Adrenal gland (tissue), 12 donors: ENCODE results near the gene HIRA. TPM values are rescaled to one million over a fixed set of nuclear protein-coding genes. Genes with fewer than 3 reads are reported as not detected.
"Not testable (repeated sequence)": the region's sequence is repeated elsewhere in the genome, so short reads cannot be mapped to it uniquely, and the experiment has no call there.

Experiments
- DNase-seq, 7 donors: peaks; one replicate each; pipeline ENCODE4 v3.0.0-alpha.2; 2019 to 2020
- H3K27ac ChIP-seq, 5 donors: fragments of 200-600 bp; sonication (generic) in 4 of 5; 1 replicate in 3 of 5; 2 replicates in 2 of 5; pipeline versions ENCODE4 v1.5.1 to v1.8.0; 2016 to 2020; ENCODE audit warnings: mild to moderate bottlenecking in 1 of 5
- H3K27me3 ChIP-seq: fragments of 200-600 bp; 2 replicates; pipeline ENCODE4 v1.8.0; 2021
- H3K36me3 ChIP-seq, 2 donors: fragments of 200-600 bp; replicated peaks in 1 of 2; 1 replicate in 1 of 2; 2 replicates in 1 of 2; pipeline versions ENCODE4 v1.5.1 to v1.8.0; 2018 to 2022
- H3K4me1 ChIP-seq, 2 donors: fragments of 200-600 bp; replicated peaks in 1 of 2; 1 replicate in 1 of 2; 2 replicates in 1 of 2; pipeline versions ENCODE4 v1.5.1 to v1.8.0; 2018 to 2021
- H3K4me3 ChIP-seq, 4 donors: fragments of 200-600 bp; sonication (generic) in 3 of 4; one replicate each; pipeline ENCODE4 v1.5.1; 2016 to 2018
- H3K9me3 ChIP-seq, 3 donors: fragments of 200-600 bp; sonication (generic) in 1 of 3; replicated peaks in 1 of 3; 1 replicate in 2 of 3; 2 replicates in 1 of 3; pipeline versions ENCODE4 v1.5.1 to v1.8.0; 2016 to 2021
- POLR2A ChIP-seq, 2 donors: fragments of 450-650 bp; IDR thresholded peaks; one replicate each; pipeline ENCODE4 v1.6.1; 2017; ENCODE audit warnings: antibody characterized with exemption in 2 of 2, mild to moderate bottlenecking in 2 of 2, moderate library complexity in 1 of 2
- WGBS, 4 donors: extraction: QIAGEN DNeasy Blood & Tissue Kit in 2 of 4; methylation state at CpG; one replicate each; pipeline versions ENCODE4 v1.1.5 to v1.1.7; 2013 to 2017; 5-methylcytosine and 5-hydroxymethylcytosine counted together
- intact Hi-C, 2 donors: fragments of 100-400 bp; cut with DNase I; formaldehyde crosslinking; loops; one replicate each; pipeline versions ENCODE4 v1.14.1 to v1.15.0; 2022 to 2023
- polyA plus RNA-seq, 3 donors: library from polyadenylated mRNA; stranded (reverse); fragments of 200-250 nt in 2 of 3; fragments of 350-450 nt in 1 of 3; fragmentation: Illumina TruSeq in 1 of 3; extraction: RNeasy Lipid Tissue Mini Kit (QIAGEN cat#74804) in 1 of 3; gene quantifications; one replicate each; pipeline ENCODE4 v1.2.3, GENCODE V29; 2013 to 2014
- total RNA-seq, 9 donors: library from RNA; depleted of rRNA in 4 of 9; stranded (reverse); fragments of >200 nt in 4 of 9; fragments of 120-200 nt in 1 of 9; fragmentation: NEBNext Ultra II Directional in 1 of 9; extraction: Animal tissue kit (Norgen Biotek cat#: 25700) in 1 of 9; gene quantifications; one replicate each; pipeline versions ENCODE4 v1.1.0 to v1.2.4, GENCODE V29; 2013 to 2023
- TF ChIP-seq, protein P1 (sequence below), 6 experiments: fragments of 450-650 bp in 4 of 6; fragments of 200-600 bp in 2 of 6; sonication (generic) in 1 of 6; IDR thresholded peaks; 1 replicate in 5 of 6; 2 replicates in 1 of 6; pipeline versions ENCODE4 v1.5.1 to v1.8.0; 2016 to 2021; ENCODE audit warnings: antibody characterized with exemption in 6 of 6, mild to moderate bottlenecking in 2 of 6, moderate library complexity in 1 of 6
- donor health status: healthy with polysubstance abuse.
- donor health status: Bipolar disorder and iron deficiency.
- donor health status: DM: yes; HTN: yes; CAD: no.
- donor health status: DM: no; HTN: no; CAD: no.
- donor health status: DM: no; HTN: no; CAD: no.
- donor health status: DM: yes; HTN: yes; CAD: no.

Gene HIRA
- total and polyA plus RNA-seq, 12 donors: 8.4 to 47.8 (median 20.8) TPM

- no peak for DNase-seq
- H3K36me3 ChIP-seq: peaks cover 0 to 37% of the 10 kb centered on the region in 2 donors
- intact Hi-C loops: no loop called here
- peaks cover 0 to 9% (median 3%) of the 10 kb centered on the region in 3 donors for H3K9me3 ChIP-seq
- no peaks in the 10 kb centered on the region for H3K4me1 ChIP-seq
- no peak overlapping the region for H3K4me3 ChIP-seq
- TF ChIP-seq, protein P1, sequence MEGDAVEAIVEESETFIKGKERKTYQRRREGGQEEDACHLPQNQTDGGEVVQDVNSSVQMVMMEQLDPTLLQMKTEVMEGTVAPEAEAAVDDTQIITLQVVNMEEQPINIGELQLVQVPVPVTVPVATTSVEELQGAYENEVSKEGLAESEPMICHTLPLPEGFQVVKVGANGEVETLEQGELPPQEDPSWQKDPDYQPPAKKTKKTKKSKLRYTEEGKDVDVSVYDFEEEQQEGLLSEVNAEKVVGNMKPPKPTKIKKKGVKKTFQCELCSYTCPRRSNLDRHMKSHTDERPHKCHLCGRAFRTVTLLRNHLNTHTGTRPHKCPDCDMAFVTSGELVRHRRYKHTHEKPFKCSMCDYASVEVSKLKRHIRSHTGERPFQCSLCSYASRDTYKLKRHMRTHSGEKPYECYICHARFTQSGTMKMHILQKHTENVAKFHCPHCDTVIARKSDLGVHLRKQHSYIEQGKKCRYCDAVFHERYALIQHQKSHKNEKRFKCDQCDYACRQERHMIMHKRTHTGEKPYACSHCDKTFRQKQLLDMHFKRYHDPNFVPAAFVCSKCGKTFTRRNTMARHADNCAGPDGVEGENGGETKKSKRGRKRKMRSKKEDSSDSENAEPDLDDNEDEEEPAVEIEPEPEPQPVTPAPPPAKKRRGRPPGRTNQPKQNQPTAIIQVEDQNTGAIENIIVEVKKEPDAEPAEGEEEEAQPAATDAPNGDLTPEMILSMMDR (IDR thresholded peaks at IDR 0.05): no peak
- 97% methylated on average over 5 to 13 of the region's 13 CpGs for WGBS, 4 donors
- H3K27me3 ChIP-seq: no peaks in the 10 kb centered on the region
- H3K27ac ChIP-seq: no peak overlapping the region
Observed at GRCh38 chr22:19330865-19331418, 100.6 kb downstream of the HIRA start.

GRCh38 chr22:19330205-19330604 lies 101.3 kb downstream of the HIRA start:
- H3K4me1 ChIP-seq, H3K4me3 ChIP-seq, H3K27ac ChIP-seq, H3K9me3 ChIP-seq, H3K27me3 ChIP-seq, intact Hi-C loops, DNase-seq: not testable (repeated sequence)
- H3K36me3 ChIP-seq: peaks cover 0 to 34% of the 10 kb centered on the region in 2 donors
- 85 to 98% (median 94%) methylated on average over 5 of the region's 5 CpGs for WGBS, 4 donors

GRCh38 chr22:19329454-19329853 lies 102.1 kb downstream of the HIRA start:
- intact Hi-C loops: no loop called here
- no peaks in the 10 kb centered on the region for H3K27me3 ChIP-seq
- H3K36me3 ChIP-seq: peaks cover 0 to 27% of the 10 kb centered on the region in 2 donors
- WGBS, 4 donors: 88 to 100% (median 99%) methylated on average over 3 of the region's 3 CpGs
- H3K4me3 ChIP-seq: no peak overlapping the region
- TF ChIP-seq, protein P1 (IDR thresholded peaks at IDR 0.05): no peak
- TF ChIP-seq POLR2A (IDR thresholded peaks at IDR 0.05): no peak
- H3K9me3 ChIP-seq: peaks cover 0 to 6% (median 3%) of the 10 kb centered on the region in 3 donors
- no peaks in the 10 kb centered on the region for H3K4me1 ChIP-seq
- DNase-seq: no peak
- no peak overlapping the region for H3K27ac ChIP-seq

DNA sequence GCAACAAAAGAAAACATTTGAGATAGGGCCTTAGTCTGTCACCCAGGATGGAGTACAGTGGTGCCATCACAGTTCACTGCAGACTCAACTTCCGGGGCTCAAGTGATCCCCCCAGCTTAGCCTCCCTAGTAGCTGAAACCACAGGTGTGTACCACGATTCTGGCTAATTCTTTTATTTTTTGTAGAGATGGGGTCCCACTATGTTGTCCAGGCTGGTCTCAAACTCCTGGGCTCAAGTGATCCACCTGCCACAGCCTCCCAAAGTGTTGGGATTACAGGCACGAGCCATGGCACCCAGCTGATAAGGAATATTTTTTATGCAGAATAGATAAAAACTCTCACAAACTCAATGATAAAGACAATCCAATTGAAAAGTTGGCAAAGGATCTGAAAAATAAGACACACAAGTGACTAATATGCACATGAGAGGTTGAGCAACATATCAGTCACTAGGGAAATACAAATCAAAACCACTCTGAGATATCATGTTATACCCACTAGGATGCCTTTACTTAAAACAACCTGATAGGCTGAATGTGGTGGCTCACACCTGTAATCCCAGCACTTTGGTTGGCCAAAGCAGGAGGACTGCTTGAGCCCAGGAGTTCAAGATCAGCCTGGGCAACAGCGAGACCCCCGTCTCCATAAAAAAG lies 106.1 kb downstream of the HIRA start:
- no peaks in the 10 kb centered on the region for H3K9me3 ChIP-seq
- H3K27me3 ChIP-seq: no peaks in the 10 kb centered on the region
- H3K4me3 ChIP-seq: no peak overlapping the region
- WGBS, 4 donors: 72 to 87% (median 84%) methylated on average over 5 of the region's 5 CpGs
- no peak for DNase-seq
- TF ChIP-seq POLR2A (IDR thresholded peaks at IDR 0.05): no peak
- TF ChIP-seq, protein P1 (IDR thresholded peaks at IDR 0.05): no peak
- peaks cover 0 to 10% of the 10 kb centered on the region in 2 donors for H3K36me3 ChIP-seq
- no peaks in the 10 kb centered on the region for H3K4me1 ChIP-seq
- intact Hi-C loops: no loop called here
- H3K27ac ChIP-seq: no peak overlapping the region

DNA sequence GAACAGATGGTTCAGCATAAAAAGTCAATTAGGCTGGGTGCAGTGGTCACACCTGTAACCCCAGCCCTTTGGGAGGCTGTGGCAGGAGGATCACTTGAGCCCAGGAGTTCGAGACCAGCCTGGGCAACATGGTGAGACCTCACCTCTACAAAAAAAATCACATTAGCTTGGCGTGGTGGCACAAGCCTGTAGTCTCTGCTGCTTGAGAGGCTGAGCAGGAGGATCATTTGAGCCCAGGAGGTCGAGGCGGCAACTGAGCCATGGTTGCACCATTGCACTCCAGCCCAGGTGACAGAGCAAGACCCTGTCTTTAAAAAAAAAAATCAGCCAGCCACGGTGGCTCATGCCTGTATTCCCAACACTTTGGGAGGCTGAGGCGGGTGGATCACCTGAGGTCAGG lies 108.1 kb downstream of the HIRA start:
- H3K27me3 ChIP-seq, H3K4me3 ChIP-seq, H3K9me3 ChIP-seq, intact Hi-C loops, H3K27ac ChIP-seq, DNase-seq, H3K4me1 ChIP-seq, H3K36me3 ChIP-seq: not testable (repeated sequence)
- 86 to 96% (median 91%) methylated on average over 6 of the region's 6 CpGs for WGBS, 4 donors
